ENCODE data around the gene FZD2.

FZD2 gene

GRCh38 chr17:44608727-44609435 lies 51.6 kb downstream of the FZD2 start:
- DNase-seq = no peak

- no peak for DNase-seq
Observed at GRCh38 chr17:44610331-44610730, 53.0 kb downstream of the FZD2 start.
